Tongue (tissue), 2 donors: ENCODE data around the gene PDIA6. TPM values are rescaled to one million over a fixed set of nuclear protein-coding genes. Genes with fewer than 3 reads are reported as not detected.

Source experiments
- DNase-seq: peaks from one replicate; pipeline ENCODE4 v3.0.0-alpha.2; 2015
- total RNA-seq: library from RNA; depleted of rRNA; stranded (reverse); fragments of >200 nt; gene quantifications from one replicate; pipeline ENCODE4 v1.2.3, GENCODE V29; 2014

PDIA6 gene, protein sequence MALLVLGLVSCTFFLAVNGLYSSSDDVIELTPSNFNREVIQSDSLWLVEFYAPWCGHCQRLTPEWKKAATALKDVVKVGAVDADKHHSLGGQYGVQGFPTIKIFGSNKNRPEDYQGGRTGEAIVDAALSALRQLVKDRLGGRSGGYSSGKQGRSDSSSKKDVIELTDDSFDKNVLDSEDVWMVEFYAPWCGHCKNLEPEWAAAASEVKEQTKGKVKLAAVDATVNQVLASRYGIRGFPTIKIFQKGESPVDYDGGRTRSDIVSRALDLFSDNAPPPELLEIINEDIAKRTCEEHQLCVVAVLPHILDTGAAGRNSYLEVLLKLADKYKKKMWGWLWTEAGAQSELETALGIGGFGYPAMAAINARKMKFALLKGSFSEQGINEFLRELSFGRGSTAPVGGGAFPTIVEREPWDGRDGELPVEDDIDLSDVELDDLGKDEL
- 162 TPM for total RNA-seq

DNA sequence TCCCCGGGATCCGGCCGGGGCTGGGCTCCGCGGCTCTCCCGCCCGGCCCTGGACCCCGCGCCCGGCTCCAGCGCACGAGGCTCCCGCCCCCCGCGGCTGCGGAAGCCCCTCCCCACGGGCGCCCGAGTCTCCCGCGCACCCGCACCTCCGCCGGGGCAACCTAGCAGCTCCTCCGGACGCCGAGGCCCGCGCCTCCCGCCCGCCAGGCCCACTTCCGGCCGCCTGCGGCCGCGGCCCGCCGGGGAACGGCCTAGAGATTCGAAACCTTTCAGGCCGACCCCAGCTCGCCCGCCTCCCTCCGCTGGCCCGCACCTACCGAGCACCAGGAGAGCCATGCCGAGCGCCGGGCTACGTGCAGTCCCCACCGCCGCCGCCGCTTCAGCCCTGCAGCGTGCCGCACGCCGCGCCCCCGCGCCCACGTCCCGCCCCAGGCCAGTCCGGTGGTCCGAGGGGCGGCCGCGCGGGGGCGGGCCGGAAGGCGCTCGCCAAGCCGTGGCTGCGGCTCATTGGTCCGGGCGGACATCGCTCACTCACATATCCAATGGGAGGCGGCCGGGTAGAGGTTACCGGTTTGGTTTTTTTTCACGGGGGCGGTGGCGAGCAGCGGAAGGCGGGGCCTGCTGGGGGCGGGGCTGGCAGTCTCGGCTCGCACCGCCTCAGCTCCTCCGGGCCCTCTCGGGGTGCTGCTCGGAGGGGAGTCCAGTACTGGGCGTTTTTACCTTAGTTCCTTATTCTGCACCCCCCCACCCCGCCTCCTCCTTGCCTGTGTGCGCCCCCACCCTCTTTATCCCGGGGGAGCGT lies at the start of gene PDIA6:
TSS of gene PDIA6 (minus strand) at position 424 of the 801 bp plus-strand sequence. CDS start at position 335, 89 bp downstream.
- peak; percentile 98 for DNase-seq

DNA sequence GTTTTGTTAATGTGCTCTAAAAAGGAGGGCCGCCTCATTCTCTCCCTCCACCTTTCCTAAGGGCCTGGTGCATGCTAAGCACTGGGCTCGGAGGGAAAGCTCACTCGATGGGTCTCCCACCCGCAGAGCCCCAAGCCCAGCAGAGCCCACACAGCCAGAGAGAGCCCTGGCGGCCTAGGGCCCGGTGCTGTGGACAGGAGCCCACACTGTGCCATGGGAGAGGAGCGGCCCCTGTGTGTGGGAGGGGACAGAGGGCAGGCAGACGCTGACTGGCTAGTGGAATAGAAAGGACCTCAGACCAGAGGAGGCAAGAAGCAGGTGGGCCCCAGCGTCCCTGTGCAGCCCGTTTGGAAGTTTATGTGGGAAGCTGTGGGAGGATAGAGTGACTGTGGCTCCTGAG lies 49.7 kb upstream of the PDIA6 start:
- no peak for DNase-seq

DNA sequence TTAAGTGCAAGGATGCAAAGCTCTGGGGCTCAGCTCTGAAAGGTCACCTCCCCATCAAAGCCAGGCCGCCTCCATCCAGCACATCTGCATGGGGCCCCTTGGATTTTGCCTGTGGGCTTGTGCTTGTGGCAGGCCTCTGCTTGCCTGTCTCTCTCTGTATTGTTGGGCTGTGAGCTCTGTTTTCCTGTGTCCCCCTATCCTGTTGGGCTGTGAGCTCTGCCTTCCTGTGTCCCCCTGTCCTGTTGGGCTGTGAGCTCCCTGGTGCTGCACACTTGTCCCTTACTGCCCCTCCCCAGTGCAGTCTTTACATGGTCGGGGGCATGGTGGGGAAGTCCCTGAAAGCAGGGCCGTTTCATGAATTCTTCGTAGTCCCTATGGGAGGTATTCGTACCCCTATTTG lies 49.2 kb upstream of the PDIA6 start:
- no peak for DNase-seq

DNA sequence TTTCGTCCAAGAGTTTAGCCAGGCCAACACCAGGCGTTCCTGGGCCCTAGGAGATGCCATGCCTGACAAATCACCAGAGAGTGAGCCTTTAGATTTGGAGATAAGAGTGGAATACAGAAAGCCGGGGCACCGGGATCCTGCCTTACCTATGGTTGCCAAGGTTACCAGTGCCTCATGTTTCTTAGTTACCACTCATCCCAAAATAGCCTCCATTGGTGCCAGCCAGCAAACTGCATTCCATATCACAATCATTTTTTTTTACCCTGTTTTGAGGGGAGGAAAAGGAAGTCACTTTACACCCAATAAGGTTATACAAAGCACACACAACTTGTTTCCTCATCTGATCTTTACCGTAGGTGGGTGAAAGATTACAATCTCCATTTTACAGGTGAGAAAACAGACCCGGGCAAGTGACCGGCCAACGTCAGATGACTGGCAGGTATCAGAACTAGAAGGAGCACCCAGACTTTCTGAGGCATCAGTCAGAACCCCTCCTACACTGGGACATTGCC lies 48.3 kb upstream of the PDIA6 start:
- no peak for DNase-seq

DNA sequence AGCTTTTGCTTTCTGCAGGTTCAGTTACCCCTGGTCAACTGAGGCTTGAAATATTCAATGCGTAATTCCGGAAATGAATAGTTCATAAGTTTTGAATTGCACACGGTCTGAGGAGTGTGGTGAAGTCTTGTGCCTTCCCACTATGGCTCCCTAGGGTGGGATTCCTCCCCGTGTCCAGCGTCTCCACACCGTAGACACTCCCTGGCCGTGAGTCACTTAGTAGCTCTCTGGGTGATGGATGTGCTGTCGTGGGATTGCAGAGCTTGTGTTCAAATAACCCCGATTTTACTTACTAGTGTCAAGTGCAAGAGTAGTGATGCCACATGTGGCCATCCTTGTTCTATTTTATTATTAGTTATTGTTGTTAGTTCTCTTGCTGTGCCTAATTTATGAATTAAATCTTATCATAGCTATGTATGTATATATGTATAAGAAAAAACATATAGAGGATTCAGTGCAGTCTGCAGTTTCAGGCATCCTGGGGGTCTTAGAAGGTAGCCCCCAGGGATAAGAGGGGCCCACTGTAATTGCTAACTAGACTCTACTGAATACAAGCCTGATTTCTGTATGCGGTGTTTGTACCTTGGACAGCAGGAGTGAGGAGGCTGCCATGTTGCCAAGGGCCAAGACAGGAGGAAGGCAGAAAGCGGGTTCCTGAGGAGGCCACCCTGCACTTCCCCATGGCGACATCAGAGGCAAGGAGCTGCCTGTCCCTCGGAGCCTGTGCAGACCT lies 47.7 kb upstream of the PDIA6 start:
- DNase-seq = no peak

DNA sequence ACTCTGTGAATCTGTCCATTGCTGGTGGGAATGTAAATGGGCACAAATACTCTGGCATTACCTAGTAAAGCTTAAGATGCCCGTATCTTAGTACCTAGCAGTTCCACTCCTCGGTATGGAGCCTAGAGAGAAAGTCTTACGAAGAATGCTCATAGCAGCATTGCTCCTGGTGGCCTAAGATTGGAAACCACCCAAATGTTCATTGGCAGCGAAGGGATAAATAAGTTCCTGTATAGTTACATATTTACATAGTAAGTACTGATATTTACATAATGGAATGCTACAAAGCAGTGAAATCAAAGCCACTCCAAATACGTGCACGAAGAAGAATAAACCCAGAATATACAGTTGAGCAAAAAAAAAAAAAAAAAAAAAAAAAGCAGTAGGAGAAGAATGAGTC lies 46.7 kb upstream of the PDIA6 start:
- DNase-seq = no peak

DNA sequence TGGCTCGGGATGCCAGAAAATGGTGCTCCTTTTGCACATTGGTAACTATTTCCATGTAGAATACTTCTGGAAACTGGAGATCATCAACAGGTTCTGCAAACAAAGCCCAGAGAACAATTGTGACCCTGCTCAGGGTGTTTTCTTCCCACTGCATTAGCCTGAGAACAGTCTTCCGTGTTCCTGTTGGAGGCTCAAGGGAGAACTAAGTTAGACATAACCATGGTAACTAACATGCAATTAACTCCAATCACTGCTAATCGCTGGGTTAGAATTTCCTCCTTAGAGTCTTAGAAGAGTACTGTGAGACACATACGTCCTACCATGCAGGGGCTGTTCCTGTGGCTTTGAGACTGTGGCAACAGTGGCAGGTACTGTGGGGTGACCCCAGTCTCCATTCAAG lies 36.0 kb upstream of the PDIA6 start:
- no peak for DNase-seq

DNA sequence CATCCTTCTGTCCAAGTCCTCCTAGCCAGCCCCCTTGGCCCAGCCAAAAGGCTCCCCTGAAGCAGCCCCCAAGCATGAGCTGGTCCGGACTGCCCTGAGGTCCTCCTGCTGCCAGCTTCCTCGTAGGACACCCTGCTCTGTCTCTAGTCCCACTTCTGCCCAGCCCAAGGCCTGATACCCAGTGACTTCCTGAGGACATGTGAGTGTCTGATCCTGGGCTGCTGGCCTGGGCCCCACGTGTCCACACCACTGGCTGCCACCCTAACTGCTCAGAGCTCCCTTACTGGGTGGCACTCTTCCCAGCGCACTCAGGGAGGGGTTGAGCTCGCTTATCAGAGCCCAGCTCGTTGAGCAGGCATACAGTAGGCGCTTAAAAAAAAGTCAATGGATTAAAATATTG lies 34.4 kb upstream of the PDIA6 start:
- DNase-seq = no peak

DNA sequence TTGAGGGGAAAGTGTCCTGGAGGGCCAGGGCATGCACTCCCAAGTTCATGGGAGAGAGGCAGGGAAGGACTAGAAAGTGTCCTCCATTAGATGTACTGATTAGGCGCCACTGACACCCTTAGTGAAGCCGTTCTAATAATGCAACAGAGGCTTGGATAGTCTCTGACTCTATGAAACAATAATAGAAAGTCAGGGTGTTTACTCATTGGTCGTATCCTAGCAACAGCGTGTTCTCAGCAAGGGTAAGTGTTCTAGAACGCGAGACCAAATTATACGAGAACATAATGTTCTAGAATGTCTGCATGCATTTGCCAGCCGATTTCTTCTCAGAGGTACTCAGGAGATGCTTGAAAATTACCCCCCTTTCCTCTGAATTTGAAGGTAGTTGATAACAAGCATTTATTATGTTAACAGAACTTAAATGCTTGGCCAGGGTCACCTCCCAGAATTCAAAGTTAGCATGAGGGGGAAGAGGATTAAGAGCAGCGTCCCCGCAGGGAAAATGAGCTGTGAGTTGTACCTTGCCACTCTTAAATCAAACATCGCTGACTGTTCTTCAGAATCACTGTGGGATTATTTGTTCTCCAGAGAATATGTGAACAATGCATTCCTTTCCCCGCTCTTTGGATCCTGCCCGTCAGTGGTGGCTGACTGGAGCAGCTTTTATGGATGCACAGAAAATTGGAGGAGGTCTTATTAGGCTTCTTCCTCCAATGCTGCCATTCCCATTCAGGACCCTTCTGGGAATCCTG lies 33.7 kb upstream of the PDIA6 start:
- DNase-seq = peak; percentile 16

DNA sequence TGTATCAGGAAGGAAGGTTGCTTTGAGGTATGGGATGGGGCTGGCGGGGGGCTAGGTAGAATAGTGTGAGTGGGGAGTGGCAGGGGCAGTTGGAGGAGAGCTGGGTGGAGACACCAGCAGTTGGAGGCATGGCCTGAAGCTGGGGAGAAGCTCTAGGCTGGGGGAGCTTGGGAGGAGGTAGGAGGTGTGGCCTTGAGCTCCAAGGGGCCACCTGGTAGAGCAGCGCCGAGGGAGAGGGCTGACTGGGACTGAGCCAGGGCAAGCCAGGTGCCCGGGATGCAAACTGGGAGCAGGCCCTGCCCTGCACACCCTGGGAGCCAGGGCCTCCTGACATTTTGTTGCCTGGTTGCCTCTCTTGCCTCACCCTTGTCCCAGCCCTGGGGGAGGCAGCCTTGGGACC lies 33.1 kb upstream of the PDIA6 start:
- no peak for DNase-seq

DNA sequence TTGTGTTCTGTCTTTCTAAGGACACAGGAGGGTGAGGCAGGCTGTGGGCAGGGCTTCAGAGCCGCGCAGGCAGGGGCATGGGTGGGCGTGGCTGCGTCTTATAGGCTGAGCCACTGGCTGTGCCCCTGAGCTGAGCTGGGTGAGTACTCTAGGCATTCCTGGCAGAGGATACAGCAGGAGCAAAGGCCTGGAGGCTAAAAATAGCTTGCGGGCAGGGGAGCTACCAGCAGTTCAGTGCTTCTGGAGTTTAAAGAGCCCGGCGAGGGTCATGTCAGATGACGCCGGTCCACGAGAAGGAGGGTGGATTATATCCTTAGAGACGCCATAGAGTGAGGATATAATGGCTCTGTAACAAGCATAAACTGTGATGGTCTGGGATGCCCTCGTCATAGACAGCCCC lies 31.5 kb upstream of the PDIA6 start:
- peak; percentile 84 for DNase-seq

DNA sequence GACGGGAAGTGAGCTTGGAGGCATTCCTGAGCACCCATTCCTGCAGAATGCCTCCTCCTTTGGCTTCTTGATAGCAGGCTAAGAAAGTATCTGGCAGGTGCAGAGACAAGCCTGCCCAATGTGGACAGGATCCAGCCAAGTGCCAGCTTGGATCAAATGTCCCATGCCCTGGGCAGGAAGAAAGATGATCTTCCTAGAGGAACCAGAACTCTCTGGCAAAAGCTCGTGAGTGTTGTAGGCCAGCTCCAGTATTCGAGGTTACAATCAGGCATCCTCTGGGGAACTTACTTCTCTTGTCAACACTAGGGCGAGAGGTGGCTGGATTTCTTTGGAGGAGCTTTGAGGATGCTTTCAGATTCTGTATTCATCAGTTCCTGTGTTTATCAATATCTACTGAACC lies 29.9 kb upstream of the PDIA6 start:
- no peak for DNase-seq

DNA sequence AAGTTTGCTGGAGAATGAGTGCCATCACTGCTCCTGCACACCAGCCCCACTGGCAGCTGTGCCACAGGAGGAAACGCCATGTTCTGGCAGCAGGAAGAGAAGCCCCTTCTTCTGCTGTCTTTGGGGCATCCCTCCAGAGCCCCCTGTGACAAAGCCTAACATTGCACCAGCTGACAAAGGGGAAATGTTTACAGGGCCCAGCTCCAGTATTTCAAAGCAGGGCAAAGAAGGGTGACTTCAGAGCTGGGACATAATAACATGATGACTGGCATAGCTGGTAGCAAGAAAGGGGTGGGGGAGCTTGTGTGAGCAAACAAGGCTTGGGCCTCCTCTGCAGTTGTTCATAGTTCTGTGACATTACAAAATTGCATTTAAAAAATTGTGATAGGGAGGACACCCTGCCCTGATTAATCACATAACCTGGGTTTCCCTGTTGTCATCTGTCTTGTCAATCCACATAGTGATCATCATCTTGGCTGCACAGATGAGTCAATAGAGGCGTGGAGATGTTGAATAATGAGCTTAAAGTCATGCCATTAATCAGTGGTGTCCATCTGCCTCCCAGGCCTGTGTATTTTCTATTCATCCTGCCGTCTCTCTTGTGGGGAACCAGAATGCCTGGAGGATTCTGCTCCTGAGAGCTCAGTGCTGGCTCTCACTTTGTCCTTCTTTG lies 29.1 kb upstream of the PDIA6 start:
- no peak for DNase-seq

DNA sequence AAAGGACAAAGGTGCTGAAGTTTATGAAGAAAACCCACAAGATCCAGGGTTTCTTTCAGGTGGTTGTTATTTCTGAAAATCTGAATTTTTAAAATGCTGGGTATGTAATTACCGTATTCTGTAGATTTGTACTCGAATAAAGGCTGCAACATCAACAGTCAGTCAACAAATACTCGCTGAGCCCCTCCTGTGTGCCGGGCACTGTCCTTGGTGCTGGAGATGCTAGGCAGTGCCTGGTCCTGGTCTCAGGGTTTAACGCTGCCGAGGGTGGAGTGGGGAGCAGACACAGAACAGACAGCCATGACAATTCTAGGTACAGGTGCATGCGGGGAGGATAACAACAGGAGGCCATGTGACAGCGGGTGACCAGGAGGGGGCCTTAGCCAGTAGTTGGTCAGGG lies 27.2 kb upstream of the PDIA6 start:
- peak; percentile 56 for DNase-seq

DNA sequence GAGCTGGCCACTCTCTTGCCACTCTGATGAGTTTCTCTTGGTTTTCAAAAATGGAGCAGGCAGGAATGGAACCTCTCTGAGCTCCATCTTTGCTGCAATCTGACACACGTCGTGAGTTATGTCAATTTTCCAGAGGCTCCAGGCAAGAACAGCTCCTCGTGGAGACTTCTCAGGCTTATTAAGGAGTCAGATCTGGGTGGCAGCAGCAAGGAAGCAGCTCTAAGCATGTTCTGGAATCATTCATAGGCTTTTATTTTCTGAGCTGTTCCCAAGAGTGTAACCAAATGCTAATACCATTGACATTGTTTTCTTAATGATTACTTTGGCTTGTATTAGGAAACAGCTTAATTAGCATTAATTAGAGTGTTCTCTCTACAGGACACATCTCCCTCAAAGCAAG lies 26.1 kb upstream of the PDIA6 start:
- no peak for DNase-seq

DNA sequence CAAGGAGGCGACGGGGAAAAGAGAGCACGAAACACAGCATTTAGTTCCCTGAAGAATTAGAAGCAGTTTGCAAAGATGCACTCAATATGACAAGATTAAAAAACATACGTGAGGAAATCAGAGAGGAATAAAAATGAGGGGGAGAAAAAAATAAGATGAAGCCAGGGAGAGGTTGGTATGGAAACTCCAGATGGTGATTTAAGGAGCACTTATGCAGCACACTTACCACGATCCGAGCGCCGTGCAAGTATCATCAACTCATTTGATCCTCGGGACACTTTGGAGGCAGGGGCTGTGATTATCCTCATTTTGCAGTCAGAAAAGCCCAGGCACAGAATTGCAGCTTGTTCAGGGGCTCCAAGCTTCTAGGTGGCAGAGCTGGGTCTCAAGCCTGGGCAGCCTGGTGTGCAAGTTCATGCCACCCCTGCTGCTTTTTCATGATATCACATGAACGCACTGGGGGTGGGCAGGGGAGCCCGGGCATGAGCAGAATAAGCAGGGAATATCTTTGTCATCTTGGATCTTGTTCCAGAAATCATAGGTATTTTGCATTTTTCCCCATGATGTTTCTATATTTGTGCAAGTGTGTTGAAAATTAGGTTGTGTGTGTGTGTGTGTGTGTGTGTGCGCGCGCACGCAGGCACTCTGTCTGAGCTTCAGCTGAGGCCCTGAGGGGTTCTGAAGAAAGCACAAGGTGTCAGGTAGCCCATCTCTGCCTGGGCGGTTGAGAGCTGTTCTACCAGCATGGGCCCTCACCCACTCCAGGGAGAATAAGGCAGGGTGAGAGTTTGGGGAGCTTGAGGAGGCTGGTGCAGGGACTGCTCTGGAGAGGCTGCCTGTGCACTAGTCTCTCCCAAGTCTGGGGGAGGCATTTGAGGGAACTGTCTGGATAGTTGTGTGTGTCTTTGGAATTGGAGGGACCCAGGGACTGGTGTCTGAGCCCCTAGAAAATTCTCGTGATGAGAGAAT lies 25.0 kb upstream of the PDIA6 start:
- no peak for DNase-seq

DNA sequence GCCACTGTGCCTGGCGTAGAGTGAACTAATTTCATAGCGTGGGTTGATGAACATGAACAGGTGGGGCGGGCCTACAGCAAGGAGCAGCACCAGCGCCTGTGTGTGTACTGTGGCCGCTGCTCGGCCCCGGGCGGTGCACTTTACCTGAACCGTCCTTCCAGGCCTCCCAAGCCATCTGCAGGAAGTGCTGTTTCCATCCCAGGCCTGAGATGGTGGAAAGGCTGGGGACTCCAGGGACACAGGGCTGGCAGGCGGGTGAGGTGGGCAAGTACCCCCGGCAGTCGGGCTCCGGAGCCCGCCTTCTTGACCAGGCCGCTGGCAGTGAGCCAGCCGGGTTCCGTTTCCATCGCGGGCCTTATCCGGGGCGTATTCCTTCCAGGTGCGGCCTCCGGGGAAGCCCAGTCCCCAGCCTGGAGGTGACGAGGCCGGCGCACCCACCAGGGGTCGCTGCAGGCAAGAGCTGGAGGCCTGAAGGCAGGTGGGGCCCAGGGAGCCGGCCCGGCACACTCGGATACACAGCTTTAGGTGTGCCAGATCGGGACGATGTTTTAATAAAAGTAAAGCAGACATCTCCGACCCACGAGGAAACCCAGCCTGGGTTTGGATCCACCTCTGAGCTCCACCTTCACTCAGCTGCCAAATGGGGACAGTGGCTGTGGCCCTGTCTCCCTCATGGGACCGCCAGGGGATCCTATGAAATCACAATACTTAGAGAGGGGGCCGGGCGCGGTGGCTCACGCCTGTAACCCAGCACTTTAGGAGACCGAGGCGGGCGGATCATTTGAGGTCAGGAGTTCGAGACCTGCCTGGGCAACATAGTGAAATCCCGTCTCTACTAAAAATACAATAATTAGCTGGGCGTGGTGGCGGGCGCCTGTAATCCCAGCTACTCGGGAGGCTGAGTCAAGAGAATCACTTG lies 22.7 kb upstream of the PDIA6 start:
- DNase-seq = peak; percentile 68

DNA sequence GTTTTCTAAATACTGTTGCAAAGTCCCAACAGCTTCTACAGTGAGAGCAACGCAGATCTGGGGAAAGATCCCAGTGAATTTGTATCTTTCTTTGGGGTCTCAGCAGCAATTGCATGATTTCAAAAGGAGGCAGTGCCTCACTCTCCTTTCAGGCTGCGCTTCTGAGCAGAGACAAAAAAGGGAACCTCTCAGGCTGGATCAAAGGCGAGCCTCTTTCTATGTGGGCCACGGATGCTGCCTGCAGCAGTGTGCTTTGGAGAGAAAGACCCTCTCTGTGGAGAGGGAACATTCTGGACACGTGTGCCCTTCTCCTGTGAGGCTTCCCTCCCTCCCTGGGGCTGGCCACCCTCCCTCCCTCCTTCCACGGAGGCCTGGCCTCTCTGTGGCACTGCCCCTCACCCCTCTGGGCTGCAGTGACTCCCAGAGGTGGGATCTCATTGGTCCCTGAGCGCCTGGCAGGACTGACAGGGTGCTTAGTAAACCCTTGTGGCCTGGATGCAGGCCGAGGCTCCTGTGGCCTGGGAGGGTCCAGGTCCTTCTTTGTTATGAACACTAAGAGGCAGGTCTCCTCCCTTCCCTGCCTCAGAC lies 21.6 kb upstream of the PDIA6 start:
- DNase-seq = no peak

DNA sequence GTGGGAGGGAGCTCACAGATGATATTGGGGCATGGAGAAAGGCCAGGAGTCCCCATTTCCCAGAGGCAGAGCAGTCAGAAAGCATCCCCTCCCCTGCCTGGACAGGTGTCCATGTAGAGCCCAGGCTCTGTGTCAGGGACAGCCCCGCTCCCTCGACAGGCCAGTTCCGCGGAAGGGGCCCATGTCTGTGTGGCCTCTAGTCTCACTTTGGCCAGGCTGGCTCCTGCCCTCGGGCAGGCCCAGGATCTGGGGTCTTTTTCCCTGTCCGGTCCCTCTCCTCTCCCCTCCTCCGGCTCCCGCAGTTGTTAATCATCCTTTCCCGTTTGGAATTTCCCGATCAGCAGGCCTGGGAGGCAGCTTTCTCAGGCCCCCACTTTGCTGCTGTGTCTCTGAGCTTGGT lies 20.4 kb upstream of the PDIA6 start:
- DNase-seq = no peak
